ENCODE results near the gene LAGE3.
A peak's percentile ranks its signal among the peaks of the same experiment; 100 is the strongest.

Gene LAGE3

GRCh38 chrX:154517101-154517781 lies 38.2 kb upstream of the LAGE3 start:
- no peak for TF ChIP-seq CTCF (IDR thresholded peaks at IDR 0.05; ENCODE audit: low read depth, low read length)
- no peak overlapping the region for H3K4me3 ChIP-seq (ENCODE audit: low read depth, low read length)
- DNase-seq = no peak

GRCh38 chrX:154516656-154517100 lies 37.6 kb upstream of the LAGE3 start:
- Histone ChIP-seq H3K27me3 (ENCODE audit: insufficient read depth, low read depth, severe bottlenecking) (peaks cover 10% of the 10 kb centered on the region), H3K9me3 (ENCODE audit: severe bottlenecking) (peaks cover 3% of the 10 kb centered on the region), H3K27ac (peak overlapping the region; percentile 53), H3K4me3 (ENCODE audit: low read depth, low read length) (peak overlapping the region; percentile 17), H3K36me3 (no peaks in the 10 kb centered on the region; the same call in none of the 2 replicates)
- DNase-seq = no peak
- no peak for TF ChIP-seq CTCF (IDR thresholded peaks at IDR 0.05; ENCODE audit: low read depth, low read length)

More at GRCh38 chrX:154517101-154517781, 38.2 kb upstream of the LAGE3 start:
- Histone ChIP-seq H3K36me3 (no peaks in the 10 kb centered on the region; the same call in none of the 2 replicates), H3K27ac (no peak overlapping the region), H3K9me3 (ENCODE audit: severe bottlenecking) (peaks cover 3% of the 10 kb centered on the region), H3K27me3 (ENCODE audit: insufficient read depth, low read depth, severe bottlenecking) (peaks cover 8% of the 10 kb centered on the region)

- Histone ChIP-seq H3K4me3 (ENCODE audit: low read depth, low read length) (peak within 1 kb of the TSS; percentile 73), H3K36me3 (no peaks in the 10 kb centered on the region; the same call in none of the 2 replicates), H3K9me3 (ENCODE audit: severe bottlenecking) (peaks cover 3% of the 10 kb centered on the region), H3K27ac (peak within 1 kb of the TSS; percentile 92), H3K27me3 (ENCODE audit: insufficient read depth, low read depth, severe bottlenecking) (peaks cover 11% of the 10 kb centered on the region)
- DNase-seq = peak; percentile 97
- no peak for TF ChIP-seq CTCF (IDR thresholded peaks at IDR 0.05; ENCODE audit: low read depth, low read length)
Observed at GRCh38 chrX:154515966-154516655, 37.0 kb upstream of the LAGE3 start, which contains the start of gene FAM3A. FAM3A (minus strand) TSS chrX:154516232; CDS start chrX:154515772, 460 bp downstream.

GRCh38 chrX:154515090-154515965 lies 36.2 kb upstream of the LAGE3 start:
- TF ChIP-seq CTCF (IDR thresholded peaks at IDR 0.05; ENCODE audit: low read depth, low read length) = no peak
- peak; percentile 48 for DNase-seq
- peaks cover 11% of the 10 kb centered on the region for H3K27me3 ChIP-seq (ENCODE audit: insufficient read depth, low read depth, severe bottlenecking)
- peak overlapping the region; percentile 73 for H3K4me3 ChIP-seq (ENCODE audit: low read depth, low read length)
- no peaks in the 10 kb centered on the region; the same call in none of the 2 replicates for H3K36me3 ChIP-seq
- H3K9me3 ChIP-seq (ENCODE audit: severe bottlenecking) = peaks cover 3% of the 10 kb centered on the region
- peak overlapping the region; percentile 92 for H3K27ac ChIP-seq

GRCh38 chrX:154513716-154514115 lies 34.6 kb upstream of the LAGE3 start:
- Histone ChIP-seq H3K27me3 (ENCODE audit: insufficient read depth, low read depth, severe bottlenecking) (peaks cover 14% of the 10 kb centered on the region), H3K27ac (no peak overlapping the region), H3K4me3 (ENCODE audit: low read depth, low read length) (no peak overlapping the region), H3K9me3 (ENCODE audit: severe bottlenecking) (peaks cover 10% of the 10 kb centered on the region), H3K36me3 (peaks cover 6% of the 10 kb centered on the region)
- no peak for TF ChIP-seq CTCF (IDR thresholded peaks at IDR 0.05; ENCODE audit: low read depth, low read length)
- no peak for DNase-seq

Data from WERI-Rb-1 (cell line).